ENCODE data around the gene GALNS.

Gene GALNS

DNA sequence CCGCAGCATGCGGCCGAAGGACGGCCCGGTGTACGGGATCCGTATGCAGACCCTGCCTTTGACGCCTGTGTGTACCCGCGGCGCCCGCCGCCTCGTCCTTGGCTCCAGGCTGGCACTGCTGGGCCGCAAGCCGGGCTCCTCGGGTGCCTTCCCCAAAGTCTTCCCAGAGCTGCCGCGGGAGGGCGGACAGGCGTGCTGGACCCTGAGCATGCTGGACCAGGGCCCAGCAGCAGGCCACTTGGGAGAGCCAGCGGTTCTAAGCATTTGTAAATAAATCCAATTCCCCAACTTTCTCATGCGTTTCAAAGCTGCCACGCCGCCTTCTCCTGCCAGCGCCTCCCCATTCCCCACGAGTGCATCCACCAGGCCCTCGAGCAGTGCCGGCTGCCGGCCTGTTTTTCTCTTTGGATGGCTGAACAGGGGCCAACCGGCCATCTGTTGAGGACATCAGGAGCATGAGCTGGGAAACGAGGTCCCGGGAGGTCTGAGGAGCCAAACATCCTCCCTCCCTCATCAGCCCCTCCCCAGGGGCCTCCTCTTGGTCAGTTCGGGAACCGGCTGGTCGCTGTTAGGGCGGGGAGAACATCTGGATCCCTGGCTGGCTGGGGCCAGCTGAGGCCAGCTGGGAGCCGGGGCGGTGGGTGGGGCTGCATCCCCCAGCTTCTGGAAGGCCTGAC lies 30.2 kb upstream of the GALNS start:
- no peak overlapping the region for H3K27ac ChIP-seq (ENCODE audit: low read length)
- no peak overlapping the region for H3K9ac ChIP-seq (ENCODE audit: low read length in 2 of 2)
- H3K4me1 ChIP-seq (ENCODE audit: control insufficient read depth, insufficient read depth, low read length), result peaks cover 19% of the 10 kb centered on the region
- H3K9me3 ChIP-seq (ENCODE audit: control insufficient read depth in 2 of 2, low read length in 2 of 2), result no peaks in the 10 kb centered on the region
- H3K36me3 ChIP-seq (ENCODE audit: control insufficient read depth in 2 of 2, insufficient read depth in 2 of 2, low read length in 2 of 2), result no peaks in the 10 kb centered on the region
- no peak overlapping the region for H3K4me3 ChIP-seq (ENCODE audit: low read length in 2 of 2)
- H3K27me3 ChIP-seq (ENCODE audit: control insufficient read depth in 1 of 2, insufficient read depth in 2 of 2, low read length in 2 of 2), result no peaks in the 10 kb centered on the region

DNA sequence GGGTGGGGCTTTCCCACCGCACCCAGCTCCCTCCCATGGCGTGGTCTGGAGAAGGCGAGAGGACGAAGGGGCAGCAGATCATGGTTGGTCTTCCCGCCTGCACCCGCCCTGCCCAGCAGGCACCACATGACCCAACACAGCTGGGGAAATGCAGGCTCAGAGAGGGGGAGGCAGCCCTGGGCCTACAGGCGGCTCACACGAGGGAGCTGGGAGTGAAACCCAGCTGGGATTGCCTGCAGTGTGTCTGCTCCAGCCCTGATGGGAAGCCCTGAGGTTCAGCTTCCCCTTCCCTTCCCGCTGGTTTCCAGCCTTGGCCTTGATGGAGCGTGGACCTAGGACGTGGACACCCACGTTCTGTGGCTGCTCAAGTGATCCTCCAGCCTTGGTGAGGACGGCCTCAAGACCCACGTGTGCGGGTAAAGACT lies 29.7 kb upstream of the GALNS start:
- no peak overlapping the region for H3K9ac ChIP-seq (ENCODE audit: low read length in 2 of 2)
- no peaks in the 10 kb centered on the region for H3K36me3 ChIP-seq (ENCODE audit: control insufficient read depth in 2 of 2, insufficient read depth in 2 of 2, low read length in 2 of 2)
- no peaks in the 10 kb centered on the region for H3K9me3 ChIP-seq (ENCODE audit: control insufficient read depth in 2 of 2, low read length in 2 of 2)
- peaks cover 0 to 2% of the 10 kb centered on the region in 2 donors for H3K27me3 ChIP-seq (ENCODE audit: control insufficient read depth in 1 of 2, insufficient read depth in 2 of 2, low read length in 2 of 2)
- no peak overlapping the region for H3K27ac ChIP-seq (ENCODE audit: low read length)
- H3K4me1 ChIP-seq (ENCODE audit: control insufficient read depth, insufficient read depth, low read length), result peaks cover 19% of the 10 kb centered on the region
- no peak overlapping the region for H3K4me3 ChIP-seq (ENCODE audit: low read length in 2 of 2)

DNA sequence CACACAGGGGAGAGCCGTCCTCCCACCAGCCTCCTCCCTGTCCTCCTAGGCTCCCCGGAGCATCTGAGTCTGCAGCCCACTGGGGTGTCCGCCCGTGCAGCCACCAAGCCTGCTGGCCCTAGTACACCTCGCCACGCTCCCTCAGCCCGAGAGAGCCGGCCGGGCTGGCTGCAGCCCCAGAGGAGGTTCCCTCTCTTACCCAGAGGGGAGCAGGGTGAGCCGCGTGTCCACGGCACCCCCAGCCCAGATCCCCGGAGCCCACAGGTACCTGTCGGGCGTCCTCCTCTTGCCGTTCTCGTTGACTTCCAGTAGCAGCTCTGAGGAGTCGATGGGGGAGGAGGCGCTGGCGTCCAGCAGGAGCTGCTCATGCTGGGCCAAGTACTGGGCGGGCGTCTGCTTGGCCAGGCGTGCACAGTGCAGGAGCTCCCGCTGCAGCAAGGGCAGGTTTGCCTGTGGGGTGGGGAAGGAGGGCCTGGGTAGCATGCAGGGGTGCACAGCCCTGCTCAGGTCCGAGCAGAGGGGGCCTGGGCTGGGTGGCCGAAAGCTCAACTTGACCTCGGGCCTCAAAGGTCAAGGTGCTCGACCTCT lies 29.0 kb upstream of the GALNS start:
- no peak overlapping the region for H3K9ac ChIP-seq (ENCODE audit: low read length in 2 of 2)
- H3K27ac ChIP-seq (ENCODE audit: low read length), result no peak overlapping the region
- H3K9me3 ChIP-seq (ENCODE audit: control insufficient read depth in 2 of 2, low read length in 2 of 2), result no peaks in the 10 kb centered on the region
- peaks cover 19% of the 10 kb centered on the region for H3K4me1 ChIP-seq (ENCODE audit: control insufficient read depth, insufficient read depth, low read length)
- H3K27me3 ChIP-seq (ENCODE audit: control insufficient read depth in 1 of 2, insufficient read depth in 2 of 2, low read length in 2 of 2), result peaks cover under 1 to 2% of the 10 kb centered on the region in 2 donors
- no peaks in the 10 kb centered on the region for H3K36me3 ChIP-seq (ENCODE audit: control insufficient read depth in 2 of 2, insufficient read depth in 2 of 2, low read length in 2 of 2)
- H3K4me3 ChIP-seq (ENCODE audit: low read length in 2 of 2), result no peak overlapping the region

DNA sequence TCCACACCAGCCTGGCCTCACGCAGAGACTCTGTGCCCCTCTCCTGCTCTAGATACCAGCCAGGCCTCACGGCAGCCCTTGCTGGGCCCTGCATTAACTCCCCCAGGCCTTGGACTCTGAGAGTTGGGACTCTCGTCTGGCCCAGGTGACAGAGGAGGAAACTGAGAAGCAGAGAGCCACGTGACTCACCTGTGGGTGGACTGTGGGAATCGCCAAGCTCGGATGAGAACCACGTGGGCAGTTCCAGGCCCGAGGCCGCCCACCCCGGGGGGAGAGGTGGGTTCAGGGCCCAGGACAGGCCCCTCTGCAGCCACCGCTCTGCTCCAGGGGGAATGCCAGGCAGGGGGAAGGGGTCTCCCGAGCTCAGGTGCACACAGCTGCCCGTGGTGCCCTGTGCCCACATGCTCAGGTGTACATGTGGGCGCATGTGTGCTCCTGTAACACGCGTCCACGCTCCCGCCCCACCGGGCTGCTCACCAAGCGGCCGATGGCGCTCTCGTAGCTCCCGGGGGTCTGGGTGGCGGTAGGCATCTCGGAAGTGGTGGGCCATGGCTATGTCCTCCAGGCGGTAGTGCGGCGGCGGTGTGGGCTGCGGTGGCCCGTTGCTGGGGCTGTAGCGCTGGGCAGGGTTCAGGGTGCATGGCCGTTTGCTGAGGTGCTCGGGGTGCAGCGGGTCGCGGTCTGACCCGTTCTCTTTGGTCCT lies 28.0 kb upstream of the GALNS start:
- no peaks in the 10 kb centered on the region for H3K9me3 ChIP-seq (ENCODE audit: control insufficient read depth in 2 of 2, low read length in 2 of 2)
- H3K27me3 ChIP-seq (ENCODE audit: control insufficient read depth in 1 of 2, insufficient read depth in 2 of 2, low read length in 2 of 2), result peaks cover 3 to 7% of the 10 kb centered on the region in 2 donors
- no peaks in the 10 kb centered on the region for H3K36me3 ChIP-seq (ENCODE audit: control insufficient read depth in 2 of 2, insufficient read depth in 2 of 2, low read length in 2 of 2)
- H3K4me1 ChIP-seq (ENCODE audit: control insufficient read depth, insufficient read depth, low read length), result peaks cover 19% of the 10 kb centered on the region
- H3K9ac ChIP-seq (ENCODE audit: low read length in 2 of 2), result no peak overlapping the region
- no peak overlapping the region for H3K27ac ChIP-seq (ENCODE audit: low read length)
- no peak overlapping the region for H3K4me3 ChIP-seq (ENCODE audit: low read length in 2 of 2)

DNA sequence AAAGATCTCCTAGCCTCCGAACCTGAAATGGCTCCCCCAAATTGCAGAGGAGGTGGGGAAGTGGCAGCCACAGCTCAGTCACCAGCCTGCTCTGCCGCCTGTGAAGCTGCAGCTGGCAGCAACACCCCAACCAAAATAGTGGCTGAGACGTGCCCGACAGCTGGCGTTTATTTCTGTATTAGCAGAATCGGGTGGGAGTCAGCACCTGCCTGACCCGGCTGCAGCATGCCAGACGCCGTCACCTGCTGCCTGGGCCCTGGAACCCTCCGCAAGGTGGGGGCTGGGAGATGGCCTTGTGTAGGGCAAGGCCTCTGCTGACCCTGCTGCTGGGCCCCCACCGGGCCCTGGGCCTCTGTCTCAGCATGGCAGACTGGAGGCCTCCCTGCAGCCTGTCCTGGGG lies 27.2 kb upstream of the GALNS start:
- H3K27me3 ChIP-seq (ENCODE audit: control insufficient read depth in 1 of 2, insufficient read depth in 2 of 2, low read length in 2 of 2), result peaks cover 3 to 11% of the 10 kb centered on the region in 2 donors
- no peaks in the 10 kb centered on the region for H3K9me3 ChIP-seq (ENCODE audit: control insufficient read depth in 2 of 2, low read length in 2 of 2)
- H3K9ac ChIP-seq (ENCODE audit: low read length in 2 of 2), result no peak overlapping the region
- H3K36me3 ChIP-seq (ENCODE audit: control insufficient read depth in 2 of 2, insufficient read depth in 2 of 2, low read length in 2 of 2), result no peaks in the 10 kb centered on the region
- no peak overlapping the region for H3K4me3 ChIP-seq (ENCODE audit: low read length in 2 of 2)
- H3K4me1 ChIP-seq (ENCODE audit: control insufficient read depth, insufficient read depth, low read length), result peaks cover 19% of the 10 kb centered on the region
- no peak overlapping the region for H3K27ac ChIP-seq (ENCODE audit: low read length)

DNA sequence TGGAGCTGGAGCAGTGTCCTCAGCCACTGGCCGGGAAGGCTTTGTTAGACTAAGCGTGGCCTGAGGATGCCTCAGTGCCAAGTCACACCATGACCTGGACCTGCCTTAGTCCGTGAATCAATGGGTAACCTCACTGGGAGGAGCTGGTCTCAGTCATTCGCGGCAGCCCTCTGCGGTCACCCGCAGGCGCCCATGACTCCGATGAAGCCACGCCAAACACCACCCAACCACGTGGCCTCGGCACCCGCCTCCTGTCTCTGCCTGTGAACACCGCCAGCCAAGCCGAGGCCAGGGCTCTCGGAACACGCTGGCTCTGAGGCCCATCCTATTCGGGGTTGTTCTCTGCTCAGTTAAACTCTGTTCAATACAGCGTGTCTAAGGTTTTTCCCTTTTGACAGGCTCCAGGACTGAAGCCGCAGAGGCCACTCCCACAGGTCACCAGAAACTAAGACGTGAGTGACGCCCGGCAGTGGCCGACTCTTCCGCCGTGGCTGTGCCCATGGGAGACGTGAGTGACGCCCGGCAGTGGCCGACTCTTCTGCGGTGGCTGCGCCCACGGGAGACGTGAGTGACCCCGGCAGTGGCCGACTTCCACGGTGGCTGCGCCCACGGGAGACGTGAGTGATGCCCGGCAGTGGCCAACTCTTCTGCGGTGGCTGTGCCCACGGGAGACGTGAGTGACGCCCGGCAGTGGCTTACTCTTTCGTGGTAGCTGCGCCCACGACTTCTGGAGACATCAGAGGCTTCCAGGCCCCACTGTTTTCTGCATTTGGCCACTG lies 26.6 kb upstream of the GALNS start:
- H3K9me3 ChIP-seq (ENCODE audit: control insufficient read depth in 2 of 2, low read length in 2 of 2), result no peaks in the 10 kb centered on the region
- peaks cover 3 to 11% of the 10 kb centered on the region in 2 donors for H3K27me3 ChIP-seq (ENCODE audit: control insufficient read depth in 1 of 2, insufficient read depth in 2 of 2, low read length in 2 of 2)
- H3K4me3 ChIP-seq (ENCODE audit: low read length in 2 of 2), result no peak overlapping the region
- H3K27ac ChIP-seq (ENCODE audit: low read length), result no peak overlapping the region
- H3K36me3 ChIP-seq (ENCODE audit: control insufficient read depth in 2 of 2, insufficient read depth in 2 of 2, low read length in 2 of 2), result no peaks in the 10 kb centered on the region
- peaks cover 19% of the 10 kb centered on the region for H3K4me1 ChIP-seq (ENCODE audit: control insufficient read depth, insufficient read depth, low read length)
- no peak overlapping the region for H3K9ac ChIP-seq (ENCODE audit: low read length in 2 of 2)

DNA sequence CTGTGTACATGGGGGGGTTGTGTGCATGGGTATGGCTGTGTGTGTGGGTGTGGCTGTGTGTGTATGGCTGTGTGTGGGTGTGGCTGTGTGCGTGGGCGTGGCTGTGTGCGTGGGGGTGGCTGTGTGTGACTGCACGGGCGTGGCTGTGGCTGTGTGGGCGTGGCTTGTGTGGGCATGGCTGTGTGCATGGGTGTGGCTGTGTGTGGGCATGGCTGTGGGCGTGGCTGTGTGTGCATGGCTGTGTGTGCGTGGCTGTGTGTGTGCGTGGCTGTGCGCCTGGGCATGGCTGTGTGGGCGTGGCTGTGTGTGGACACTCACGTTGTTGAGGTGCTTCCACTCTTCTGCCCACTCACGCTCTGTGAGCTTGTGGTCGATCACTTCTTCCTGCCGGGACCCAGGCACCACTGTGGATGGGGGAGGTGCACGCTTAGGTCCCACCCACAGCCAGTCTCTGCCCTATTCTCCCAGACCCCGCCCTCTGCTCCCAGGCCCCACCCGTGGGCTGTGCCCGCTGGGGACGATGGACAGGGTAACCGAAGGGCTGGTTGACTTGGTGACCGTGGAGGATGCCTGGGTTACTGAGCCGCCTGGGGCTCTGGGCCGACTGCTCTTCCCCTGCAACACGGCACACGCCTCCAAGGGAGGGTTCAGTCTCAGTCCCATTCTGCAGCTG lies 25.7 kb upstream of the GALNS start:
- H3K36me3 ChIP-seq (ENCODE audit: control insufficient read depth in 2 of 2, insufficient read depth in 2 of 2, low read length in 2 of 2), result no peaks in the 10 kb centered on the region
- no peak overlapping the region for H3K27ac ChIP-seq (ENCODE audit: low read length)

DNA sequence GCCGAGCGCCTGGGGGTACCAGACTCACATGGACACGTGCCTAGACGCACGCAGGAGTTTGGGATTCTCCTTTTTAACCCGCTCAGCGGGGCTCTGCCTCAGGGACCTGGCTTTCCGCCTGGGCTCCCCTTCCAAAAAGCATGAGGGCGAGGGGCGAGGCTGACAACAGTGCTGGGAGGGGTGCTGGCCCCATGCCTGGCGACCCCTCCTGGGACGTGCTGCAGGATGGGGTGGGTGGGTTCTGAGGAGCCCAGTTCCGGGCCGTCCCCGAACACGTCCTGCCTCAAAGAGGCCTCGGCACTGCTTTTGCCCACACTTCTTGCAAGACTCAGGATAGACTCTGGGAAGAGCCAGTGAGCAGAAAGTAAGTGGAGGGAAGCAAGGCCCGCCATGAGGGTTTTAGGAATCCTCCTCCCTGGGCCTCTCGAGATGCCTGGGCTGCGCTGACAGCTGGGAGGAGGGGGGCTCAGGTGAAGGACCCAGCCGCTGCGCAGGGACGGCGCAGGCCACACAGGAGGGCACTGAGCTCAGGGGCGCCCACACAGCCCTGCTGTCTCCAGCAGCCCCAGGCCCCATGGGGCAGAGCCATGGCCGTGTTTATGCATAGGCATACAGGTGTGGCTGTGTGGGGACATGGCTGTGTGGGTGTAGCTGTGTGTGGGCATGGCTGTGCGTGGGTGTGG lies 25.1 kb upstream of the GALNS start:
- no peaks in the 10 kb centered on the region for H3K36me3 ChIP-seq (ENCODE audit: control insufficient read depth in 2 of 2, insufficient read depth in 2 of 2, low read length in 2 of 2)
- no peaks in the 10 kb centered on the region for H3K9me3 ChIP-seq (ENCODE audit: control insufficient read depth in 2 of 2, low read length in 2 of 2)
- H3K27ac ChIP-seq (ENCODE audit: low read length), result no peak overlapping the region
- H3K27me3 ChIP-seq (ENCODE audit: control insufficient read depth in 1 of 2, insufficient read depth in 2 of 2, low read length in 2 of 2), result peaks cover 3 to 11% of the 10 kb centered on the region in 2 donors
- H3K4me3 ChIP-seq (ENCODE audit: low read length in 2 of 2), result no peak overlapping the region
- peaks cover 8% of the 10 kb centered on the region for H3K4me1 ChIP-seq (ENCODE audit: control insufficient read depth, insufficient read depth, low read length)
- no peak overlapping the region for H3K9ac ChIP-seq (ENCODE audit: low read length in 2 of 2)

More for the DNA sequence above, 25.7 kb upstream of the GALNS start:
- peaks cover 11% of the 10 kb centered on the region for H3K4me1 ChIP-seq (ENCODE audit: control insufficient read depth, insufficient read depth, low read length)
- H3K9ac ChIP-seq (ENCODE audit: low read length in 2 of 2), result no peak overlapping the region
- H3K4me3 ChIP-seq (ENCODE audit: low read length in 2 of 2), result no peak overlapping the region
- no peaks in the 10 kb centered on the region for H3K9me3 ChIP-seq (ENCODE audit: control insufficient read depth in 2 of 2, low read length in 2 of 2)
- H3K27me3 ChIP-seq (ENCODE audit: control insufficient read depth in 1 of 2, insufficient read depth in 2 of 2, low read length in 2 of 2), result peaks cover 3 to 11% of the 10 kb centered on the region in 2 donors

DNA sequence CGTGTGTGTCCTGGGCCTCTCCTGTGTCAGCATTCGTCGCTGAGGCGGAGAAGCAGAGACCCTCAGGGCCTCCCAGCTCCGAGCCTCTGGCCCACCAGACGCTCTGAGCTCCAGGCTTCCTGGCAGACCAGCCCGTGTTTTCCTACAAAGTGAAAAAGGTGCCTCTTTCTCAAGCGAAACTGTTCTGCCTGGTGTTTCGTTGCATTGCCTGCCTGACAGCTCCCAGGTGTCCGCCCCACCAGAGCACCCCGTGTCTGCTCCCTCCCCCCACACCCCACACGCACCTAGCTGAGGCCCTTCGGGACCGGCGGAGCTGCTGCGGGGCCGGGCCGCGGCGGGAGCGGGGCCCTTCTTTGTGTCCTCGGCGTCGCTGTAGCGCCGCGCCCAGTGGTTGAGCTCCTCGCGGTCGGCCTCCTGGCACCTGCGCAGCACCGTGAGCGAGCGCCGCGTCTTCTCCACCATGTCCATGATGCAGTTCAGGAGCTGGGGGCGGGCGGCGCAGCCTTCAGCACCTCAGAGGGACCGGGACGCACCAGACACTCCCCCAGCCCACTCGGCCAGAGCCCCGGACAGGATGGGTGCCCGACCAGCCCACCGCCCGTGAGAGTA lies 24.4 kb upstream of the GALNS start:
- peaks cover 3% of the 10 kb centered on the region for H3K4me1 ChIP-seq (ENCODE audit: control insufficient read depth, insufficient read depth, low read length)
- H3K9me3 ChIP-seq (ENCODE audit: control insufficient read depth in 2 of 2, low read length in 2 of 2), result no peaks in the 10 kb centered on the region
- no peak overlapping the region for H3K9ac ChIP-seq (ENCODE audit: low read length in 2 of 2)
- H3K27me3 ChIP-seq (ENCODE audit: control insufficient read depth in 1 of 2, insufficient read depth in 2 of 2, low read length in 2 of 2), result peaks cover 3 to 11% of the 10 kb centered on the region in 2 donors
- H3K27ac ChIP-seq (ENCODE audit: low read length), result no peak overlapping the region
- no peaks in the 10 kb centered on the region for H3K36me3 ChIP-seq (ENCODE audit: control insufficient read depth in 2 of 2, insufficient read depth in 2 of 2, low read length in 2 of 2)
- H3K4me3 ChIP-seq (ENCODE audit: low read length in 2 of 2), result no peak overlapping the region
